T-helper 1 cell treated with Interleukin-12 subunit alpha and Interleukin-12 subunit beta and Interleukin-4 antibody, amounts not matched to agents 30 ng/mL and 1 ng/mL, for 36 hours (primary cell): ENCODE data around the gene METTL18. TPM values are rescaled to one million over a fixed set of nuclear protein-coding genes. Genes with fewer than 3 reads are reported as not detected.
"Not testable (repeated sequence)": the region's sequence is repeated elsewhere in the genome, so short reads cannot be mapped to it uniquely, and the experiment has no call there.

Experiments used
- intact Hi-C: fragments of 100-400 bp; cut with micrococcal nuclease; formaldehyde crosslinking; loops from one replicate; pipeline ENCODE4 v1.15.1; 2024
- total RNA-seq: library from RNA; stranded (reverse); gene quantifications from 2 replicates; pipeline ENCODE4 v1.2.3, GENCODE V29; 2022

METTL18 gene
- total RNA-seq, result 11.8 and 12.1 TPM in 2 replicates

GRCh38 chr1:169794530-169795416, at the start of gene METTL18:
Gene METTL18, minus strand, starts transcription at chr1:169794907. Its CDS starts 1,212 bp downstream, at chr1:169793695.
- intact Hi-C loops, result loop anchor here (1.0 to 10.0 kb wide), 16 partner anchors 82 to 1947 kb away; partner anchors contain the start of genes ATP1B1, BLZF1, DCAF6 and F5

GRCh38 chr1:169838942-169839341, 44.2 kb upstream of the METTL18 start:
- intact Hi-C loops, result no loop called here

- intact Hi-C loops, result no loop called here
Measured at GRCh38 chr1:169836198-169836597, 41.5 kb upstream of the METTL18 start.

GRCh38 chr1:169835647-169836046, 40.9 kb upstream of the METTL18 start:
- intact Hi-C loops, result no loop called here

GRCh38 chr1:169834869-169835268, 40.2 kb upstream of the METTL18 start:
- intact Hi-C loops, result no loop called here

- intact Hi-C loops, result no loop called here
Measured at GRCh38 chr1:169833179-169833901, 38.6 kb upstream of the METTL18 start.

GRCh38 chr1:169829671-169830070, 35.0 kb upstream of the METTL18 start:
- intact Hi-C loops, result no loop called here

GRCh38 chr1:169824153-169824552, 29.4 kb upstream of the METTL18 start:
- intact Hi-C loops, result no loop called here

- intact Hi-C loops, result no loop called here
Measured at GRCh38 chr1:169821500-169821899, 26.8 kb upstream of the METTL18 start.

- intact Hi-C loops, result no loop called here
Measured at GRCh38 chr1:169816617-169817016, 21.9 kb upstream of the METTL18 start.

GRCh38 chr1:169814265-169814664, 19.6 kb upstream of the METTL18 start:
- intact Hi-C loops, result no loop called here

GRCh38 chr1:169812131-169812530, 17.4 kb upstream of the METTL18 start:
- intact Hi-C loops, result no loop called here

- intact Hi-C loops, result not testable (repeated sequence)
Measured at GRCh38 chr1:169811418-169812035, 16.8 kb upstream of the METTL18 start.

GRCh38 chr1:169809370-169810095, 14.8 kb upstream of the METTL18 start:
- intact Hi-C loops, result loop anchor here (1.0 kb wide), 4 partner anchors 208 to 343 kb away; partner anchors contain the start of gene F5

- intact Hi-C loops, result no loop called here
Measured at GRCh38 chr1:169804941-169805340, 10.2 kb upstream of the METTL18 start.

- intact Hi-C loops, result no loop called here
Measured at GRCh38 chr1:169802888-169803287, 8.2 kb upstream of the METTL18 start.

- intact Hi-C loops, result loop anchor here (5.0 to 10.0 kb wide), 5 partner anchors 105 to 1860 kb away; partner anchors contain the start of genes DCAF6, FMO4, MPC2 and PRRC2C
Measured at GRCh38 chr1:169797281-169797680, 2.6 kb upstream of the METTL18 start.

GRCh38 chr1:169796274-169796810, 1.6 kb upstream of the METTL18 start:
- intact Hi-C loops, result loop anchor here (5.0 to 10.0 kb wide), 5 partner anchors 104 to 1859 kb away; partner anchors contain the start of genes DCAF6, FMO4, MPC2 and PRRC2C

- intact Hi-C loops, result loop anchor here (1.0 to 10.0 kb wide), 7 partner anchors 103 to 1946 kb away; partner anchors contain the start of genes DCAF6, FMO4, GORAB and MPC2
Measured at GRCh38 chr1:169795687-169796086, 980 bp upstream of the METTL18 start.

GRCh38 chr1:169793730-169794129, 977 bp downstream of the METTL18 start:
- intact Hi-C loops, result loop anchor here (1.0 to 10.0 kb wide), 12 partner anchors 81 to 1691 kb away; partner anchors contain the start of genes ATP1B1, BLZF1, F5 and GORAB
